Thyroid gland (tissue), 4 donors: Measurements from ENCODE around the gene OR2AJ1. TPM values are rescaled to one million over a fixed set of nuclear protein-coding genes. Genes with fewer than 3 reads are reported as not detected.
A peak's percentile ranks its signal among the peaks of the same experiment; 100 is the strongest.
"Not testable (repeated sequence)": the region's sequence is repeated elsewhere in the genome, so short reads cannot be mapped to it uniquely, and the experiment has no call there.

Source experiments
- DNase-seq, 2 donors: peaks; one replicate each; pipeline ENCODE4 v3.0.0-alpha.2; 2019
- H3K27ac ChIP-seq, 3 donors: fragments of 200-600 bp; sonication (generic); 1 replicate in 2 of 3; 2 replicates in 1 of 3; pipeline ENCODE4 v1.5.1; 2016 to 2019; ENCODE audit warnings: mild to moderate bottlenecking in 1 of 3, moderate library complexity in 1 of 3
- H3K27me3 ChIP-seq: fragments of 200-600 bp; sonication (generic); one replicate; pipeline ENCODE4 v1.5.1; 2019
- H3K36me3 ChIP-seq, 2 donors: fragments of 200-600 bp; sonication (generic); one replicate each; pipeline ENCODE4 v1.5.1; 2016 to 2019
- H3K4me1 ChIP-seq, 2 donors: fragments of 200-600 bp; sonication (generic); one replicate each; pipeline ENCODE4 v1.5.1; 2017 to 2019
- H3K4me3 ChIP-seq, 3 donors: fragments of 200-600 bp; sonication (generic); replicated peaks in 1 of 3; 1 replicate in 2 of 3; 2 replicates in 1 of 3; pipeline ENCODE4 v1.5.1; 2016; ENCODE audit warnings: mild to moderate bottlenecking in 1 of 3
- H3K9me3 ChIP-seq: fragments of 200-600 bp; sonication (generic); one replicate; pipeline ENCODE4 v1.5.1; 2017
- POLR2A ChIP-seq, 2 donors: fragments of 450-650 bp; IDR thresholded peaks; one replicate each; pipeline ENCODE4 v1.6.1; 2017; ENCODE audit warnings: antibody characterized with exemption in 2 of 2, mild to moderate bottlenecking in 2 of 2, moderate library complexity in 1 of 2
- WGBS, 2 donors: methylation state at CpG; one replicate each; pipeline ENCODE4 v1.1.5; 2017; 5-methylcytosine and 5-hydroxymethylcytosine counted together
- intact Hi-C: fragments of 100-400 bp; cut with DNase I; formaldehyde crosslinking; loops from one replicate; pipeline ENCODE4 v1.15.1; 2023
- total RNA-seq, 4 donors: library from RNA; depleted of rRNA; stranded (reverse); fragments of >200 nt; gene quantifications; one replicate each; pipeline ENCODE4 v1.2.3, GENCODE V29; 2016
- TF ChIP-seq, protein P1 (sequence below), 6 experiments: fragments of 200-600 bp in 3 of 6; fragments of 450-650 bp in 3 of 6; sonication (generic) in 3 of 6; IDR thresholded peaks; one replicate each; pipeline ENCODE4 v1.5.1; 2016 to 2019; ENCODE audit warnings: antibody characterized with exemption in 6 of 6, mild to moderate bottlenecking in 2 of 6, inconsistent platforms in 1 of 6, moderate library complexity in 1 of 6

Gene OR2AJ1
- total RNA-seq, 4 donors from 2014 or later, result 0.33 to 0.63 TPM; not detected in 2

DNA sequence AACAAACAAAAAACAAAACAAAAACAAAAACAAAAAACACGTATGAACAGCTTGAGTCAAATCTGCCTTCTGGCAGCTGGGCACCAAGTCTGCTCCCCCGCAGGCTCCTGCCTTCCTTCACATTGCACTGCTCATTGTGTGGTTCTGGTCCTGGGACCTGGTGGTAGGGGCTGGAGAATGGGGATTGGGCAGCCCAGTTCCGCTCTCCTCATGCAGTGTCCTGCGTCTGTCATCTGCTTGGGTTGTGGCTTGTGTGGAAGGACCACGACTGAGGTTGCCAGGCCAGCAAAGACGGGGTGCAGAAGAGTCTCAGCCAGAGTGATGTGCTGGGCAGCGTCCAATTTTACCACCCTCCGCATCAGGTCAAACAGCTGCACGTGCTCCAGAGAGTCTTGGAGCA is 11.1 kb downstream of the OR2AJ1 start:
- no peak overlapping the region for H3K27ac ChIP-seq
- no peaks in the 10 kb centered on the region for H3K36me3 ChIP-seq
- no peaks in the 10 kb centered on the region for H3K4me1 ChIP-seq
- no peak overlapping the region for H3K4me3 ChIP-seq
- no peak for DNase-seq
- WGBS, 2 donors, result 88 to 92% methylated on average over 9 of the region's 9 CpGs
- H3K27me3 ChIP-seq, result no peaks in the 10 kb centered on the region
- TF ChIP-seq POLR2A (IDR thresholded peaks at IDR 0.05), result no peak
- TF ChIP-seq, protein P1, sequence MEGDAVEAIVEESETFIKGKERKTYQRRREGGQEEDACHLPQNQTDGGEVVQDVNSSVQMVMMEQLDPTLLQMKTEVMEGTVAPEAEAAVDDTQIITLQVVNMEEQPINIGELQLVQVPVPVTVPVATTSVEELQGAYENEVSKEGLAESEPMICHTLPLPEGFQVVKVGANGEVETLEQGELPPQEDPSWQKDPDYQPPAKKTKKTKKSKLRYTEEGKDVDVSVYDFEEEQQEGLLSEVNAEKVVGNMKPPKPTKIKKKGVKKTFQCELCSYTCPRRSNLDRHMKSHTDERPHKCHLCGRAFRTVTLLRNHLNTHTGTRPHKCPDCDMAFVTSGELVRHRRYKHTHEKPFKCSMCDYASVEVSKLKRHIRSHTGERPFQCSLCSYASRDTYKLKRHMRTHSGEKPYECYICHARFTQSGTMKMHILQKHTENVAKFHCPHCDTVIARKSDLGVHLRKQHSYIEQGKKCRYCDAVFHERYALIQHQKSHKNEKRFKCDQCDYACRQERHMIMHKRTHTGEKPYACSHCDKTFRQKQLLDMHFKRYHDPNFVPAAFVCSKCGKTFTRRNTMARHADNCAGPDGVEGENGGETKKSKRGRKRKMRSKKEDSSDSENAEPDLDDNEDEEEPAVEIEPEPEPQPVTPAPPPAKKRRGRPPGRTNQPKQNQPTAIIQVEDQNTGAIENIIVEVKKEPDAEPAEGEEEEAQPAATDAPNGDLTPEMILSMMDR (IDR thresholded peaks at IDR 0.05), result no peak
- intact Hi-C loops, result no loop called here
- no peaks in the 10 kb centered on the region for H3K9me3 ChIP-seq

DNA sequence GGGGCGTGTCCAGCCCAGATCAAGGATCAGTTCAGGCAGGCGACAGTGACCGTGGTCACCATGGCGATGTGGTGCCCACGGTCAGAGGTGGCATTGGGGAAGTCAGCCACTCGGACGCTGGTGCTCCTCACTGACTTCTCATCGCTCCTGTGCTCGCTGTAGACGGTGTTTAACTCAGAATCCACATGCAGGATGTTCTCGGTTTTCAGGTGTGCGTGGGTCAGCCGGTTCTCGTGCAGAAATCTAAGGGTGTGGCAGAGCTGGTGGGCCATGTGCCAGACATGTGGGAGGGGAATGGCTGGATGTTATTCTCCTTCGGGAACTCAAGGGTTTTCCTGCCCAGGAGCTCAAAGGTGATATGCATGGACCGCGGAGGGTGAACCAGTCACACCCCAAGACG is 11.7 kb downstream of the OR2AJ1 start:
- Histone ChIP-seq H3K4me1 (no peaks in the 10 kb centered on the region), H3K27me3 (no peaks in the 10 kb centered on the region), H3K36me3 (no peaks in the 10 kb centered on the region), H3K9me3 (no peaks in the 10 kb centered on the region), H3K27ac (no peak overlapping the region), H3K4me3 (no peak overlapping the region)
- 92 to 94% methylated on average over 18 of the region's 18 CpGs for WGBS, 2 donors
- intact Hi-C loops, result no loop called here
- no peak for TF ChIP-seq POLR2A (IDR thresholded peaks at IDR 0.05)
- TF ChIP-seq, protein P1 (IDR thresholded peaks at IDR 0.05), result no peak
- no peak for DNase-seq

DNA sequence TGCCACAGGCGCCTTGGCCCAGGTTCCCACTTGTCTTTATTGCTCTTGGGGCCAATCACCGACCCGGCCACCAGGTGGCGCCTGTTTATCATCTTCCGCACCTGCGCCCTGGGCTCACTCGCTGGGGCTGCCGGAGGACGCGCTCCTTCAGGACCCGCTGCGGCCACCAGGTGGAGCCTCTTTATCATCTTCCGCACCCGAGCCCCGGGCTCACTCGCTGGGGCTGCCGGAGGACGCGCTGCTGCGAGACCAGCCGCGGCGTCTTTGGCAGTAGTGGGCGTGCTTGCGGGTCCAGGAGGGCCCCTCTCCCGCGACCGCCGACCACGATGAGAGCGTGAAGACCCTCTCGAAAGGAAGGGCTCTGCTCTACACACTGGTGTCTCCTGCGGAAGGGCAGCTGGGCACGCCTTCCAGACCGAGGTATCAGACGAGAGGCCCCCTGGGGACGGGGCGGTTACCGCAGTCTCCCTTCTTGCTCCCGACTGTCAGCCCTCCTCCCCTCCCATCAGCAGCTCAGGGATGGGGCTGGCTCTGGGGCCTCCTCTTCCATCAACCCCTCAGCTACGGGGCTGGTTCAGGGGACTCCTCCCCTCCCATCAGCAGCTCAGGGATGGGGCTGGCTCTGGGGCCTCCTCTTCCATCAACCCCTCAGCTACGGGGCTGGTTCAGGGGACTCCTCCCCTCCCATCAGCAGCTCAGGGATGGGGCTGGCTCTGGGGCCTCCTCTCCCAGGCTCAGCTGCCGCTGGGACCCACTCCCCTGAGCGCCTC is 12.5 kb downstream of the OR2AJ1 start:
- H3K4me1 ChIP-seq, intact Hi-C loops, H3K27me3 ChIP-seq, H3K27ac ChIP-seq, H3K36me3 ChIP-seq, H3K9me3 ChIP-seq: not testable (repeated sequence)
- 7 to 30% methylated on average over 35 of the region's 44 CpGs for WGBS, 2 donors
- H3K4me3 ChIP-seq, result peak overlapping the region in 2 of 3 donors; percentile 30
- TF ChIP-seq, protein P1 (IDR thresholded peaks at IDR 0.05), result peak; percentile 54 to 94 (median 74)
- peak; percentile 75 to 87 for DNase-seq

DNA sequence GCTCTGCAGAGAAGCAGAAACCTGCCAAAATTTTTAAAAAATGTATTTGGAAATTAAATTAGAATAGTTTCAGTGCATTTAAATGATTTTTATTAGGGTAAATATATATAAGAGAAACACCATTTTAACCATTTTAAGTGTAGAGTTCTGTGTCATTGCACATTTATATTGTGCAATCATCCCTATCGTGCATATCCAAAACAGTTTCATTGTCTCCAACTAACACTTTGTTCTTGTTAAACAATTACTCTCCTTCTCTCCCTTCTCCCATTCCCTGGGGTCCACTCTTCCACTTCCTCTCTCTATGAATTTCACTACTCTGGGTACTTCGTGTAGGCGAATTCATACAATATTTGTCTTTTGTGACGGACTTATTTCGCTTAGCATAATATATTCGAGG is 17.9 kb downstream of the OR2AJ1 start:
- Histone ChIP-seq H3K9me3 (no peaks in the 10 kb centered on the region), H3K27ac (no peak overlapping the region), H3K4me3 (no peak overlapping the region), H3K36me3 (no peaks in the 10 kb centered on the region), H3K4me1 (no peaks in the 10 kb centered on the region), H3K27me3 (no peaks in the 10 kb centered on the region)
- DNase-seq, result no peak
- TF ChIP-seq, protein P1 (IDR thresholded peaks at IDR 0.05), result no peak
- no peak for TF ChIP-seq POLR2A (IDR thresholded peaks at IDR 0.05)
- WGBS, 2 donors, result 86 to 90% methylated on average over 6 of the region's 6 CpGs
- intact Hi-C loops, result no loop called here

DNA sequence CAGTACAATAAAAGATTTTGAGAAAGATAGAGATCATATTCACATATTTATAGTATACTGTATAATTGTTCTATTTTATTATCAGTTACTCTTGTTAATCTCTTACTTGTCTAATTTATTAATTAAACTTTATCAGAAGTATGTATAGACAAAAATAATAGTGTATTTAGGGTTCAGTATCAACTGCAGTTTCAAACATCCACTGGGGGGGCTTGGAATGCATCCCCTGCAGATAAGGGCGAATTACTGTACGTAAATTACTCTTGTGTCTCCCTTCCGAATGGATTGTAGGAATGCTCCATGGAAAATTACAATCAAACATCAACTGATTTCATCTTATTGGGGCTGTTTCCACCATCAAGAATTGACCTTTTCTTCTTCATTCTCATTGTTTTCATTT is 23.9 kb downstream of the OR2AJ1 start, which contains the start of gene OR2L8:
Gene OR2L8 (plus strand): TSS at position 301 of the 400 bp plus-strand sequence. CDS start 0 bp downstream, at position 301.
- intact Hi-C loops, result no loop called here
- H3K4me1 ChIP-seq, result no peaks in the 10 kb centered on the region
- no peaks in the 10 kb centered on the region for H3K9me3 ChIP-seq
- H3K27ac ChIP-seq, result no peak within 1 kb of the TSS
- no peak for DNase-seq
- H3K36me3 ChIP-seq, result no peaks in the 10 kb centered on the region
- TF ChIP-seq POLR2A (IDR thresholded peaks at IDR 0.05), result no peak
- TF ChIP-seq, protein P1 (IDR thresholded peaks at IDR 0.05), result no peak
- no peak within 1 kb of the TSS for H3K4me3 ChIP-seq
- WGBS, 2 donors, result 89 to 95% methylated on average over 3 of the region's 3 CpGs
- no peaks in the 10 kb centered on the region for H3K27me3 ChIP-seq
